GM21717 (cell line): Measurements from ENCODE around the gene TLCD3B.
"Not testable (repeated sequence)": the region's sequence is repeated elsewhere in the genome, so short reads cannot be mapped to it uniquely, and the experiment has no call there.

ENCODE experiments used
- ATAC-seq: cut with Tn5 transposase; IDR thresholded peaks from one replicate; pipeline ENCODE4 v1.9.1; 2021; ENCODE audit warnings: mild to moderate bottlenecking, moderate library complexity; ENCODE audit not compliant: unreplicated experiment

Gene TLCD3B

GRCh38 chr16:30063278-30063892 is 32.3 kb upstream of the TLCD3B start:
- ATAC-seq, result no peak

GRCh38 chr16:30060836-30061554 is 29.9 kb upstream of the TLCD3B start:
- ATAC-seq, result no peak

- no peak for ATAC-seq
These were observed 29.3 kb upstream of the TLCD3B start for GRCh38 chr16:30060346-30060745.

- no peak for ATAC-seq
These were observed 24.0 kb upstream of the TLCD3B start for GRCh38 chr16:30054959-30055553.

GRCh38 chr16:30054451-30054850 is 23.4 kb upstream of the TLCD3B start:
- ATAC-seq, result no peak

GRCh38 chr16:30053376-30054015 is 22.4 kb upstream of the TLCD3B start:
- ATAC-seq, result no peak

- no peak for ATAC-seq
These were observed 21.8 kb upstream of the TLCD3B start for GRCh38 chr16:30052671-30053372.

- no peak for ATAC-seq
These were observed 20.4 kb upstream of the TLCD3B start for GRCh38 chr16:30051518-30051917.

GRCh38 chr16:30049871-30050270 is 18.8 kb upstream of the TLCD3B start:
- no peak for ATAC-seq

- no peak for ATAC-seq
These were observed 15.5 kb upstream of the TLCD3B start for GRCh38 chr16:30046588-30046987.

- ATAC-seq, result no peak
These were observed 15.1 kb upstream of the TLCD3B start for GRCh38 chr16:30046178-30046577.

- ATAC-seq, result no peak
These were observed 10.8 kb upstream of the TLCD3B start for GRCh38 chr16:30041841-30042240.

GRCh38 chr16:30040690-30041089 is 9.6 kb upstream of the TLCD3B start:
- not testable (repeated sequence) for ATAC-seq

GRCh38 chr16:30040221-30040620 is 9.2 kb upstream of the TLCD3B start:
- ATAC-seq, result no peak

GRCh38 chr16:30033270-30033669 is 2.2 kb upstream of the TLCD3B start:
- ATAC-seq, result no peak

GRCh38 chr16:30032083-30032819 is 1.2 kb upstream of the TLCD3B start:
- ATAC-seq, result no peak

- ATAC-seq, result no peak
These were observed 427 bp upstream of the TLCD3B start for GRCh38 chr16:30031477-30031918.

GRCh38 chr16:30030011-30030685 is 923 bp downstream of the TLCD3B start:
- ATAC-seq, result no peak

GRCh38 chr16:30028438-30029076 is 2.5 kb downstream of the TLCD3B start:
- no peak for ATAC-seq
